GM12892 (cell line): ENCODE results near the gene PFKP.

ENCODE experiments used
- DNase-seq: peaks from one replicate; pipeline ENCODE4 v3.0.0; 2011; ENCODE audit not compliant: insufficient read length
- FAIRE-seq: peaks from 2 replicates; lab custom pipeline; 2011; peaks lifted over from hg19 to GRCh38; lab: Jason Lieb, UNC
- POLR2A ChIP-seq: IDR thresholded peaks from 2 replicates; pipeline ENCODE4 v1.6.1; 2011; ENCODE audit warnings: low read depth, low read length, control low read depth
- POLR2AphosphoS5 ChIP-seq: IDR thresholded peaks from 2 replicates; pipeline ENCODE4 v1.6.1; 2011; ENCODE audit warnings: low read depth, low read length, control low read depth
- TAF1 ChIP-seq: IDR thresholded peaks from 2 replicates; pipeline ENCODE4 v1.6.1; 2011; ENCODE audit warnings: low read depth, mild to moderate bottlenecking, control low read depth, low read length, borderline replicate concordance

The PFKP gene

GRCh38 chr10:3096149-3096548 is 28.8 kb downstream of the PFKP start:
- FAIRE-seq: no peak
- TF ChIP-seq POLR2A (no peak), TAF1 (no peak), POLR2AphosphoS5 (no peak)
- no peak for DNase-seq

DNA sequence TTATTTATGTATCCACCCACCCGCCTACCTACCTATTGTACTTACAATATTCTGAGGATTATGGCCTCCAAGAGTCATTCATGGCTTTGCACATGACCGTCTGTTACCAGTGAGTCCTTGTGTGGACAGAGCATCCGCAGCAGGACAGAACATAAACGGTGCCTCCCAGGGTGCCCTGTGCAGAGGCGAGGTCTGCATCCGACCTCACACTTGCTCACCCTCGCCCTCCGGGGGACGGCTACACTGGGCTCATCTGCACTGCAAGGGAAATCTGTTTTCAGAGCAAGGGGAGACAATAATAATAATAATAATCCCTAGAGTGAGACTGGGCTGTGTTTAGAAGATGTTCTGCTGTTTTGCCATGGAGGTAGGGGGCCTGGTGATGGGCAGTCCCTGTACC is 29.8 kb downstream of the PFKP start:
- TF ChIP-seq TAF1: no peak
- no peak for TF ChIP-seq POLR2AphosphoS5
- no peak for TF ChIP-seq POLR2A
- DNase-seq: no peak
- no peak for FAIRE-seq

- DNase-seq (no peak), FAIRE-seq (no peak)
- TF ChIP-seq POLR2AphosphoS5 (no peak), POLR2A (no peak), TAF1 (no peak)
Measured at GRCh38 chr10:3098689-3099088, 31.3 kb downstream of the PFKP start.

DNA sequence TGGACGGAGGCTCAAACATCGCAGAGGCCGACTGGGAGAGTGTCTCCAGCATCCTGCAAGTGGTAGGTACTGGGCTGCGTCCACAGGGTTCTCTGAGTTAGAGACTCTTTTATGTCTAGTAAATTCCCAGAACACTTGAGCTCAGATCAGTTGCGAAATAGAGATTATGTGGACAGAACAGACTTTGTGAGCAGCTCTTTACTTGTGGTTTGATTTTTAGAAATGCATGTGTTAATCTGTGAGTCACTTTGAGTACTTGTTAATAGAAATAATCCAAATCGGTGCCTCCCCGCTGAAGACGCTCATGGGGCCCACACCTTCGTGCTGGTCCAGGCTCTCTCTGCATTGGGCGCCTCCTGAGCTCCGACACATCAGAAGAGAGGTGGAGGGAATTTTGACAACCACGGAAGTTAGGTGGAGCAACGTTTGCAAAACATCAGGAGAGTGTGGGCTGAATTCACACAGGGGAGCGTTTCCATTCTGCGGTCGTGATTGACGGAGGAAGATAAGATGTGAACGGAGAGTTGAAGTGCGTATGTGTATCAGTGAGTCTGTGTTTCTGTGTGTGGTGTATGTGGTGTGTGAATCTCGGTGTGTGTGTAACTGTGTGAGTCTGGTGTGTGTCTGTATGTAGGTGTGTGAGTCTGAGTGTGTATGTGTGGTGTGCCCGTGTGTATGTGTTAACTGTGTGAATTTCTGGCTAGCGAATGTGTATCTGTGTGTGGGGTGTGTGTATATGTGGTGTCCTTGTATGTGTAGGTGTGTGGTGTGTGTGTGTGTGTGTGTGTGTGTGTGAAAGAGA is 32.1 kb downstream of the PFKP start:
- DNase-seq (no peak), FAIRE-seq (no peak)
- TF ChIP-seq POLR2AphosphoS5: no peak
- TF ChIP-seq POLR2A: no peak
- TF ChIP-seq TAF1: no peak

DNA sequence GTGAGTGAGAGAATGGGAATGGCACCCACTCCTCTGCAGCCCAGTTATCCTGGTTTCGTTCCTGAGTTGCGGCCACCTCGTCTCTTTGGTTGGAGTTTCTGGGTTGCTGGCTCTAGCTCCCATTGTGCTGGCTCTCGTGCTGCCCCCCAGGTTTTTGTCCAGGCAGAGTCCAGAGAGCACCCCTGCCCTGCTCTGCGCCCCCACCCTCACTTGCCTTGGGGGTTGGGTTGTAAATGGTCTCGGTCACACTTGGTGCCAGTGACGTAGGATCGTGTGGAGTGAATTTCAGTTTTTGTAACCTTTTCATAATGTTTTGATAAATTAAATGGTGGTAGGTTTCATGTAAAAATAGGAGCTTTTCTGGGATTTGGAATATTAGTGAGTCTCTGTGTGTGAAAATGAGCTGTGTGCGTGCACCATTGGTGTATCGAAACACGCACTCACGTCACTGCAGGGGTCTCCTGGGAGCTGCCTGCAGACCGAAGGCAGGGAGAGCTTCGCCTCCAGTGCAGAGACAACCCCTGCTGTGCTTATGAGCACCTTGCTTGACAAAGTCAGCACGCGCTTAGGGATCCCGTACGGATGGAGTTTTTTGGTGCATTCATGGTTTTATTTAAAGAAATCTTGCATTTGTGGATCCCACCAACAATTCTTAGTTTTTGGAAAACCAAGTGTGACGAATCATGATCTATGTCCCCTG is 32.9 kb downstream of the PFKP start:
- FAIRE-seq (no peak), DNase-seq (no peak)
- TF ChIP-seq TAF1 (no peak), POLR2A (no peak), POLR2AphosphoS5 (no peak)

- FAIRE-seq (no peak), DNase-seq (no peak)
- TF ChIP-seq POLR2AphosphoS5 (no peak), POLR2A (no peak), TAF1 (no peak)
Measured at GRCh38 chr10:3100856-3101640, 33.7 kb downstream of the PFKP start.

DNA sequence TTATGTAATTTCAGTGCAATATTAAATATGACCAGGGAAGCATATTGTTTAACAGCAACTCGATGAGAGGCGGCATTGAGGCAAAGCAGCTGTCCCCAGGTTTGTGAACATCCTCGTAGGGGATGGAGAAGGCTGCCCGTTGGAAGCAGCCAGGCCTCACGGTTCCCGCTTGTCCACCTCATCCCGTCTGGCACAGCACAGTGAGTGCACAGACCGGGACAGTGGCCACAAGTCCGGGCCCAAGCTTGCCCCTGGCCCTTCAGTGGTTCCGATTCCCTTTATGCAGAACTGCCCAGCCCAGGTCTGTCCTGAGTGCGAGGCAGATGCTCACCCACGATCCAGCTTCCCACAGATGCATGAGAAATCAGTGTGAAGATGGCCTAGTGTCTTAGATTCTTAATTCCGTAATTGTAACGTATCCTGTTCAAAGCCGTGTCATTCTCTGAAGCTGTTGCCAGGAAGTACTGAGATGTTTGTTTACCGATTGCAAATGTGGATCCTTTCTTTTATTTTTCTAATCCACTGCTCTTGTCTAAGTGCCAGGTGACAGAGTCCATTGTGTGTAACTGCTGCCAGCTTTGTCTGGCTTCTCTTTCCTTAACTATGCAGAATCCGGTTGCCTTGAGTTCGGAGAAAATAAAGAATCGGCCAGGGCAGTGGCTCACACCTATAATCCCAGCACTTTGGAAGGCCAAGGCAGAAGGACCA is 35.5 kb downstream of the PFKP start:
- DNase-seq (no peak), FAIRE-seq (no peak)
- no peak for TF ChIP-seq POLR2A

DNA sequence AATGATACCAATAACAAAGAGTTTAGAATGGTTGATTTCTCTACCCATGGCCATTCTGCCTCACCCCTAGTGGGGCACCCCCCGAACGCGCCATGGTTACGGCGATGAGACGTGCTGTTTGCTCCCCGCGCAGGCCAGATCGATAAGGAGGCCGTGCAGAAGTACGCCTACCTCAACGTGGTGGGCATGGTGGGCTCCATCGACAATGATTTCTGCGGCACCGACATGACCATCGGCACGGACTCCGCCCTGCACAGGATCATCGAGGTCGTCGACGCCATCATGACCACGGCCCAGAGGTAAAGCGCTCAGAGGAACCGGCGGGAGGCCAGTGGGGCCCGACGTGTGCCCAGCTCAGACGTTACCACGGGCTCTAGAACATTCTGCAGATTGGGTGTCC is 36.3 kb downstream of the PFKP start:
- FAIRE-seq: no peak
- TF ChIP-seq TAF1 (no peak), POLR2AphosphoS5 (no peak), POLR2A (no peak)

DNA sequence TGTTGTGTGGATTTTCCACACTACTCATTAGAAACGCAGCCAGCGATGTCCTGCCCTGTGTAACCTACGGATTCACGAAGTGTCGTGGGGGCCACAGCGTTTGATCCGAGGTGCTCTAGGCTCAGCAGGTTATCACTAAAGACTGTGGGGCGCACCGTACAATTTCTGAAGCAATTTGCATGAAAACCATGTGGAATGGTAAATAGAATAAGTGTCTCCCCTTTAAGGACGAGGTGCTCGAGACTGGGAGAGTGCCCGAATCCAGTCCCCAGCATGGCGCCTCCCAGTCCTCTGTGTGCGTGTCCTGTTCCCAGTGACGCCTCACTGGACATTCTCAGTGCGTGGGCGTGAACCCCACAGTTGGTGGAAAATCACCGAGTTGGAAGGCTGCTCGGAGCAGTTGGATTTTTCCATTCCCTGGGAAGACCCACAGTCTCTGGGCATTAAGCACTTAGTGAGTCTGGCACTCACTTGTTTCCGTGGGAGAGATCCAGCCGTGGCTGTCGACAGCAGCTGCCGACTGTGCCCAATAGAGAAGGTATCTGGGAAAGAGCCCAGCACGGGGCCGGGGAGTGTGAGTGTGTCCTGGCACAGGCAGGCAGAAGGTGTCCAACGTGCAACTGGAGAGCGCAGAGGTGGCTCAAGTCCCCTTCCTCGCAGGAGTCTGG is 37.0 kb downstream of the PFKP start:
- TF ChIP-seq POLR2AphosphoS5: no peak
- TF ChIP-seq TAF1: no peak
- TF ChIP-seq POLR2A: no peak
- FAIRE-seq (no peak), DNase-seq (no peak)

More for the DNA sequence above, 36.3 kb downstream of the PFKP start:
- no peak for DNase-seq

DNA sequence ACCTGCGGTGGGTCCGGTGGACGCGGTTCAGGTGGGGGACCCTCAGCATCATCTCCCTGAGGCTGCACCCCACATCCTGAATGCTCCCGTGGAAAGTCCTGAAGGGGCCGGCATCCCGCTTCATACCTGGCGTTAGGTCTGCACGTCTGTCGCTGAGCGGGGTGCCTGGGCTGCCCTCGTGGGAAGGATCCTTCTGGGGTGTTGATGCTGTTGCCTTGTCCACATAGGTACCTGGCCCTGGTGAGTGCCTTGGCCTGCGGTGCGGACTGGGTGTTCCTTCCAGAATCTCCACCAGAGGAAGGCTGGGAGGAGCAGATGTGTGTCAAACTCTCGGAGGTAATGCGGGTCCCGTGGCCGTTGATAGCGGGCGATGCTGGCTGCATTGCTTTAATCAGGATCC is 37.8 kb downstream of the PFKP start:
- FAIRE-seq: no peak
- no peak for DNase-seq
- TF ChIP-seq TAF1: no peak
- TF ChIP-seq POLR2A: no peak
- TF ChIP-seq POLR2AphosphoS5: no peak
